HCT116 (cell line): Measurements from ENCODE around the gene GDPD5. TPM values are rescaled to one million over a fixed set of nuclear protein-coding genes. Genes with fewer than 3 reads are reported as not detected.

Experiments
- ATAC-seq: fragments of 200-7000 bp; cut with Tn5 transposase; 2 replicates; pipeline ENCODE4 v1.9.1; 2020; ENCODE audit warnings: mild to moderate bottlenecking, moderate library complexity
- BruUV-seq: library from RNA; stranded (reverse); fragments of 400-500 nt; replicated peaks from 2 replicates; lab custom pipeline; 2021; lab: Mats Ljungman, UMichigan
- CTCF ChIA-PET: fragments of 300-600 bp; sonication (Branson Sonifier 250); formaldehyde crosslinking; loops from one replicate; lab custom pipeline; 2021; ENCODE audit warnings: antibody characterized with exemption; lab: Charles Lee
- POLR2A ChIA-PET: fragments of 300-600, 350-600 bp; sonication (Branson Sonifier 250); formaldehyde crosslinking; loops from one replicate; lab custom pipeline; 2021; ENCODE audit warnings: antibody characterized with exemption; lab: Charles Lee
- RAD21 ChIA-PET, 2 experiments: fragments of 300-600 bp; sonication (Branson Sonifier 250); formaldehyde crosslinking; loops; one replicate each; lab custom pipeline; 2023; ENCODE audit warnings: low total read pairs in 2 of 2; ENCODE audit not compliant: uncharacterized antibody in 2 of 2, unreplicated experiment in 2 of 2, low non-redundant PET in 1 of 2; lab: Charles Lee
- DNase-seq: peaks from one replicate; pipeline ENCODE4 v3.0.0-alpha.2; 2010; ENCODE audit warnings: low read depth, low spot score
- H2AFZ ChIP-seq: fragments of 200-600 bp; shearing (Covaris generic), sonication (generic); 2 replicates; pipeline ENCODE4 v1.6.1; 2017; ENCODE audit warnings: low read depth, mixed run types, mixed read lengths, antibody characterized with exemption, low read length; ENCODE audit not compliant: poor library complexity, severe bottlenecking
- H3K27ac ChIP-seq: 2 replicates; pipeline ENCODE4 v1.5.1; 2012; ENCODE audit warnings: low read depth, low read length
- H3K27me3 ChIP-seq: fragments of 200-600 bp; sonication (generic); 2 replicates; pipeline ENCODE4 v1.6.1; 2016; ENCODE audit warnings: mixed run types, low read length, mixed read lengths; ENCODE audit not compliant: insufficient read depth
- H3K36me3 ChIP-seq, 2 experiments: fragments of 200-500 bp in 1 of 2; fragments of 200-600 bp in 1 of 2; sonication (Bioruptor generic) in 1 of 2; sonication (generic) in 1 of 2; 2 replicates each; pipeline versions ENCODE4 v1.5.1 to v1.6.1; 2014 to 2016; ENCODE audit warnings: low read length in 2 of 2, inconsistent platforms in 1 of 2, mixed read lengths in 1 of 2, mixed run types in 1 of 2; ENCODE audit not compliant: insufficient read depth in 2 of 2, control insufficient read depth in 1 of 2
- H3K4me1 ChIP-seq, 2 experiments: fragments of 200-600 bp in 1 of 2; sonication (generic) in 1 of 2; 2 replicates each; pipeline versions ENCODE4 v1.5.1 to v1.6.1; 2012 to 2017; ENCODE audit warnings: low read length in 2 of 2, inconsistent platforms in 1 of 2, mild to moderate bottlenecking in 1 of 2, mixed read lengths in 1 of 2, mixed run types in 1 of 2, moderate library complexity in 1 of 2; ENCODE audit not compliant: insufficient read depth in 2 of 2, control insufficient read depth in 1 of 2
- H3K4me2 ChIP-seq: fragments of 200-600 bp; sonication (generic); 2 replicates; pipeline ENCODE4 v1.6.1; 2017; ENCODE audit warnings: mixed run types, low read length, mixed read lengths
- H3K4me3 ChIP-seq, 2 experiments: fragments of 200-600 bp in 1 of 2; sonication (generic) in 1 of 2; replicated peaks in 1 of 2; 2 replicates each; pipeline ENCODE4 v1.5.1; 2011 to 2016; ENCODE audit warnings: low read length in 2 of 2, control low read depth in 1 of 2, low read depth in 1 of 2, mild to moderate bottlenecking in 1 of 2, mixed read lengths in 1 of 2, mixed run types in 1 of 2
- H3K79me2 ChIP-seq: fragments of 200-600 bp; sonication (generic); 2 replicates; pipeline ENCODE4 v1.6.1; 2017; ENCODE audit warnings: mild to moderate bottlenecking, mixed run types, low read length, moderate library complexity, mixed read lengths; ENCODE audit not compliant: insufficient read depth
- H3K9ac ChIP-seq: fragments of 200-600 bp; sonication (generic); 2 replicates; pipeline ENCODE4 v1.6.1; 2016; ENCODE audit warnings: low read length, mixed read lengths
- H3K9me2 ChIP-seq: fragments of 200-600 bp; sonication (generic), shearing (Covaris generic); 2 replicates; pipeline ENCODE4 v1.6.1; 2017; ENCODE audit warnings: mixed run types, mild to moderate bottlenecking, moderate library complexity; ENCODE audit not compliant: insufficient read depth
- H3K9me3 ChIP-seq, 2 experiments: fragments of 200-500 bp in 1 of 2; fragments of 200-600 bp in 1 of 2; sonication (Bioruptor generic) in 1 of 2; sonication (generic) in 1 of 2; 2 replicates each; pipeline ENCODE4 v1.6.1; 2014 to 2017; ENCODE audit warnings: low read length in 2 of 2, mixed read lengths in 2 of 2, inconsistent platforms in 1 of 2, low read depth in 1 of 2, mild to moderate bottlenecking in 1 of 2, mixed run types in 1 of 2, moderate library complexity in 1 of 2; ENCODE audit not compliant: control insufficient read depth in 1 of 2, insufficient read depth in 1 of 2
- H4K20me1 ChIP-seq: fragments of 200-600 bp; sonication (generic), shearing (Covaris generic); 2 replicates; pipeline ENCODE4 v1.6.1; 2017; ENCODE audit warnings: mixed run types, mild to moderate bottlenecking, moderate library complexity; ENCODE audit not compliant: insufficient read depth
- FOSL1 ChIP-seq: IDR thresholded peaks from 2 replicates; pipeline ENCODE4 v1.6.1; 2012; ENCODE audit warnings: low read depth
- JUND ChIP-seq: IDR thresholded peaks from 2 replicates; pipeline ENCODE4 v1.6.1; 2012
- POLR2AphosphoS5 ChIP-seq: IDR thresholded peaks from 2 replicates; pipeline ENCODE4 v1.6.1; 2011; ENCODE audit warnings: mild to moderate bottlenecking, low read depth, low read length, moderate library complexity
- RAD21 ChIP-seq: IDR thresholded peaks from 2 replicates; pipeline ENCODE4 v1.6.1; 2012; ENCODE audit warnings: low read depth, mild to moderate bottlenecking
- SRF ChIP-seq: IDR thresholded peaks from 2 replicates; pipeline ENCODE4 v1.6.1; 2012; ENCODE audit warnings: low read depth
- YY1 ChIP-seq: IDR thresholded peaks from 2 replicates; pipeline ENCODE4 v1.6.1; 2011; ENCODE audit warnings: low read length, low read depth, moderate library complexity, mild to moderate bottlenecking; ENCODE audit not compliant: insufficient replicate concordance; ENCODE audit errors: extremely low read depth
- ZFX ChIP-seq: fragments of 450-650 bp; IDR thresholded peaks from 2 replicates; pipeline ENCODE4 v1.6.1; 2017
- ZNF274 ChIP-seq: fragments of 200-500 bp; sonication (Bioruptor generic); IDR thresholded peaks from 2 replicates; pipeline ENCODE4 v1.6.1; 2014; ENCODE audit warnings: mild to moderate bottlenecking, low read depth, low read length, inconsistent platforms
- intact Hi-C: fragments of 100-400 bp; cut with micrococcal nuclease; formaldehyde crosslinking; loops from 2 replicates; pipeline ENCODE4 v1.10.0; 2022
- total RNA-seq: library from RNA; stranded (reverse); gene quantifications from one replicate; pipeline ENCODE4 v1.2.1, GENCODE V29; 2021; ENCODE audit not compliant: unreplicated experiment

Gene GDPD5
- total RNA-seq, 1 experiment from 2014 or later: 27.5 TPM

- Histone ChIP-seq H3K79me2 (no peaks in the 10 kb centered on the region; the same call in 1 of the 2 replicates), H3K36me3 (peaks cover 0 to 8% of the 10 kb centered on the region in 2 experiments), H2AFZ (no peak overlapping the region), H3K9me3 (no peaks in the 10 kb centered on the region), H3K9me2 (no peaks in the 10 kb centered on the region), H3K27ac (no peak overlapping the region), H3K4me2 (no peak overlapping the region), H3K4me1 (no peaks in the 10 kb centered on the region; a peak in 1 of 4 replicates), H3K9ac (no peak overlapping the region), H4K20me1 (peaks cover 3% of the 10 kb centered on the region; the same call in 1 of the 2 replicates), H3K4me3 (no peak overlapping the region), H3K27me3 (no peaks in the 10 kb centered on the region)
- ChIA-PET RAD21 (no interaction called here), POLR2A (interaction anchor here (0.8 kb wide), 1 partner anchor 11 kb away, joined by 3 read pairs; no protein-coding TSS in a partner anchor), CTCF (no interaction called here)
- no peak for DNase-seq
- intact Hi-C loops: no loop called here
- no peak for TF ChIP-seq ZFX
- no peak for TF ChIP-seq FOSL1
- no peak for TF ChIP-seq POLR2AphosphoS5
- BruUV-seq: no TSS peak
- no peak for ATAC-seq
These were observed 103.2 kb downstream of the GDPD5 start for GRCh38 chr11:75422248-75423231.

- H3K4me2 ChIP-seq: no peak overlapping the region
- no peaks in the 10 kb centered on the region for H3K9me2 ChIP-seq
- H3K9ac ChIP-seq: no peak overlapping the region
- no peaks in the 10 kb centered on the region for H3K9me3 ChIP-seq
- ATAC-seq: no peak
- DNase-seq: no peak
- peaks cover 3% of the 10 kb centered on the region; the same call in 1 of the 2 replicates for H4K20me1 ChIP-seq
- intact Hi-C loops: no loop called here
- ChIA-PET POLR2A (no interaction called here), RAD21 (no interaction called here), CTCF (no interaction called here)
- H3K27me3 ChIP-seq: no peaks in the 10 kb centered on the region
- peaks cover 0 to 8% of the 10 kb centered on the region in 2 experiments for H3K36me3 ChIP-seq
- peaks cover 1% of the 10 kb centered on the region; the same call in 1 of the 2 replicates for H3K79me2 ChIP-seq
- TF ChIP-seq YY1 (no peak), JUND (no peak), ZFX (no peak), SRF (no peak), ZNF274 (no peak), RAD21 (no peak)
- H2AFZ ChIP-seq: no peak overlapping the region
- H3K4me1 ChIP-seq: no peaks in the 10 kb centered on the region; a peak in 1 of 4 replicates
- no peak overlapping the region for H3K27ac ChIP-seq
- no TSS peak for BruUV-seq
- no peak overlapping the region for H3K4me3 ChIP-seq
These were observed 103.9 kb downstream of the GDPD5 start for GRCh38 chr11:75421902-75422247.
